GM23338 (cell line): Measurements from ENCODE around the gene ARID1B. TPM values are rescaled to one million over a fixed set of nuclear protein-coding genes. Genes with fewer than 3 reads are reported as not detected.

ENCODE experiments used
- ATAC-seq: fragments of 200-7000 bp; cut with Tn5 transposase; 3 replicates; pipeline ENCODE4 v1.9.1; 2020
- DNase-seq: peaks from one replicate; pipeline ENCODE4 v3.0.0-alpha.2; 2015; ENCODE audit warnings: low spot score
- H2AFZ ChIP-seq: fragments of 200-600 bp; sonication (generic); 2 replicates; pipeline ENCODE4 v1.8.0; 2016; ENCODE audit warnings: antibody characterized with exemption, mild to moderate bottlenecking, moderate library complexity
- H3F3A ChIP-seq: fragments of 200-600 bp; sonication (generic); replicated peaks from 2 replicates; pipeline ENCODE4 v1.8.0; 2017; ENCODE audit warnings: antibody characterized with exemption, mixed run types, low read depth
- H3K27ac ChIP-seq: fragments of 200-600 bp; sonication (generic); 2 replicates; pipeline ENCODE4 v1.6.1; 2016; ENCODE audit warnings: low read depth
- H3K27me3 ChIP-seq: fragments of 200-600 bp; sonication (generic); 2 replicates; pipeline ENCODE4 v1.8.0; 2016; ENCODE audit warnings: mild to moderate bottlenecking, mixed run types, moderate library complexity; ENCODE audit not compliant: insufficient read depth
- H3K36me3 ChIP-seq: fragments of 200-600 bp; sonication (generic); 2 replicates; pipeline ENCODE4 v1.8.0; 2016; ENCODE audit warnings: mild to moderate bottlenecking; ENCODE audit not compliant: insufficient read depth
- H3K4me1 ChIP-seq: fragments of 200-600 bp; sonication (generic); 2 replicates; pipeline ENCODE4 v1.8.0; 2016; ENCODE audit warnings: mild to moderate bottlenecking, moderate library complexity; ENCODE audit not compliant: insufficient read depth
- H3K4me2 ChIP-seq: fragments of 200-600 bp; sonication (generic); 2 replicates; pipeline ENCODE4 v1.7.1; 2017; ENCODE audit warnings: mixed run types
- H3K4me3 ChIP-seq: fragments of 200-600 bp; sonication (generic); 2 replicates; pipeline ENCODE4 v1.6.1; 2016; ENCODE audit warnings: mixed run types
- H3K79me2 ChIP-seq: fragments of 200-600 bp; sonication (generic); replicated peaks from 2 replicates; pipeline ENCODE4 v1.8.0; 2017; ENCODE audit warnings: mild to moderate bottlenecking; ENCODE audit not compliant: insufficient read depth
- H3K9me2 ChIP-seq: fragments of 200-600 bp; sonication (generic); 2 replicates; pipeline ENCODE4 v1.8.0; 2017; ENCODE audit not compliant: insufficient read depth
- H4K20me1 ChIP-seq: fragments of 200-600 bp; sonication (generic); replicated peaks from 2 replicates; pipeline ENCODE4 v1.8.0; 2017; ENCODE audit warnings: mild to moderate bottlenecking; ENCODE audit not compliant: insufficient read depth
- H3K27ac Mint-ChIP-seq: 2 replicates; pipeline ENCODE4 v1.8.0; 2020; ENCODE audit warnings: inconsistent platforms, mild to moderate bottlenecking, moderate library complexity, mixed read lengths
- H3K27me3 Mint-ChIP-seq: 3 replicates; pipeline ENCODE4 v1.8.0; 2022; ENCODE audit warnings: low read depth, mild to moderate bottlenecking, moderate library complexity, mixed read lengths, inconsistent platforms; ENCODE audit not compliant: insufficient read depth, poor library complexity
- H3K36me3 Mint-ChIP-seq: 3 replicates; pipeline ENCODE4 v1.8.0; 2021; ENCODE audit warnings: low read depth, mild to moderate bottlenecking, inconsistent platforms, moderate library complexity, mixed read lengths
- H3K4me1 Mint-ChIP-seq: 3 replicates; pipeline ENCODE4 v1.8.0; 2020; ENCODE audit warnings: mild to moderate bottlenecking, inconsistent platforms, mixed read lengths
- H3K4me3 Mint-ChIP-seq: 3 replicates; pipeline ENCODE4 v1.8.0; 2021; ENCODE audit warnings: moderate library complexity, mild to moderate bottlenecking, inconsistent platforms, mixed read lengths
- H3K9me3 Mint-ChIP-seq: 3 replicates; pipeline ENCODE4 v1.8.0; 2020; ENCODE audit warnings: moderate library complexity, mild to moderate bottlenecking, inconsistent platforms, mixed read lengths
- CREB1 ChIP-seq: fragments of 250-450 bp; sonication (Bioruptor Pico); IDR thresholded peaks from 2 replicates; pipeline ENCODE4 v1.5.0; 2020; ENCODE audit warnings: low read depth, mild to moderate bottlenecking, moderate library complexity
- CTCF ChIP-seq, 2 experiments: fragments of 200-600 bp in 1 of 2; sonication (generic) in 1 of 2; conservative IDR thresholded peaks; 2 replicates each; pipeline versions ENCODE4 v1.5.1 to v1.6.1; 2016 to 2017; ENCODE audit warnings: antibody characterized with exemption in 2 of 2, low read depth in 2 of 2, mild to moderate bottlenecking in 2 of 2, moderate library complexity in 1 of 2
- ETS1 ChIP-seq: IDR thresholded peaks from 2 replicates; pipeline ENCODE4 v1.6.1; 2016; ENCODE audit warnings: antibody characterized with exemption
- EZH2 ChIP-seq: fragments of 200-600 bp; sonication (generic); IDR thresholded peaks from one replicate; pipeline ENCODE4 v1.8.0; 2017; ENCODE audit warnings: antibody characterized with exemption, mild to moderate bottlenecking, low read depth; ENCODE audit not compliant: unreplicated experiment
- EZH2phosphoT487 ChIP-seq: fragments of 200-600 bp; sonication (generic); IDR thresholded peaks from one replicate; pipeline ENCODE4 v1.8.1; 2018; ENCODE audit warnings: antibody characterized with exemption; ENCODE audit not compliant: unreplicated experiment
- JUNB ChIP-seq: IDR thresholded peaks from one replicate; pipeline ENCODE4 v1.6.1; 2016; ENCODE audit warnings: antibody characterized with exemption; ENCODE audit not compliant: unreplicated experiment
- NANOG ChIP-seq: IDR thresholded peaks from 2 replicates; pipeline ENCODE4 v1.6.1; 2016; ENCODE audit warnings: antibody characterized with exemption, borderline replicate concordance
- POLR2AphosphoS5 ChIP-seq: IDR thresholded peaks from 2 replicates; pipeline ENCODE4 v1.6.1; 2016; ENCODE audit warnings: antibody characterized with exemption, low read depth
- REST ChIP-seq: IDR thresholded peaks from one replicate; pipeline ENCODE4 v1.6.1; 2018; ENCODE audit warnings: antibody characterized with exemption; ENCODE audit not compliant: unreplicated experiment
- STAT1 ChIP-seq: IDR thresholded peaks from one replicate; pipeline ENCODE4 v1.6.1; 2016; ENCODE audit warnings: antibody characterized with exemption; ENCODE audit not compliant: unreplicated experiment
- ZNF114 ChIP-seq: fragments of 250-450 bp; sonication (Bioruptor Pico); IDR thresholded peaks from 2 replicates; pipeline ENCODE4 v1.5.0; 2020; ENCODE audit warnings: mild to moderate bottlenecking, moderate library complexity
- ZNF331 ChIP-seq: fragments of 250-450 bp; sonication (Bioruptor Pico); IDR thresholded peaks from 2 replicates; pipeline ENCODE4 v1.5.0; 2020; ENCODE audit warnings: low read depth, mild to moderate bottlenecking, moderate library complexity
- ZNF462 ChIP-seq: fragments of 250-450 bp; sonication (Bioruptor Pico); IDR thresholded peaks from 2 replicates; pipeline ENCODE4 v1.5.0; 2020; ENCODE audit warnings: mild to moderate bottlenecking, moderate library complexity
- polyA plus RNA-seq: library from polyadenylated mRNA; unstranded; fragments of >200 nt; fragmentation: Nextera tagmentation; extraction: Ambion mirVana; gene quantifications from 2 replicates; pipeline ENCODE4 v1.2.1, GENCODE V29; 2016
- total RNA-seq: library from RNA; depleted of rRNA; stranded (reverse); fragments of >200 nt; shearing (Covaris generic); gene quantifications from 2 replicates; pipeline ENCODE4 v1.2.3, GENCODE V29; 2014

ARID1B gene
- total and polyA plus RNA-seq, 2 experiments from 2014 or later, result 59.3 to 72.2 TPM

GRCh38 chr6:156822747-156823206 lies 45.6 kb downstream of the ARID1B start:
- no peak overlapping the region for H3K4me3 Mint-ChIP-seq
- Histone ChIP-seq H3K4me1 (peaks cover 46% of the 10 kb centered on the region), H3K9me2 (no peaks in the 10 kb centered on the region), H2AFZ (no peak overlapping the region), H3K27me3 (no peaks in the 10 kb centered on the region), H3K4me3 (no peak overlapping the region), H3K36me3 (no peaks in the 10 kb centered on the region), H4K20me1 (peaks cover 84% of the 10 kb centered on the region), H3K27ac (no peak overlapping the region), H3K79me2 (peaks cover 100% of the 10 kb centered on the region), H3K4me2 (no peak overlapping the region), H3F3A (no peaks in the 10 kb centered on the region)
- no peak overlapping the region for H3K27ac Mint-ChIP-seq
- no peaks in the 10 kb centered on the region for H3K9me3 Mint-ChIP-seq
- DNase-seq, result no peak
- TF ChIP-seq CTCF (conservative IDR thresholded peaks at IDR 0.05; ENCODE audit: low read depth in 2 of 2), result no peak
- no peak for TF ChIP-seq POLR2AphosphoS5
- no peak for TF ChIP-seq ZNF114 (CRISPR knock-in tag)
- TF ChIP-seq REST, result no peak
- TF ChIP-seq CREB1 (CRISPR knock-in tag), result no peak
- TF ChIP-seq JUNB, result no peak
- no peak for TF ChIP-seq ETS1
- TF ChIP-seq ZNF462 (CRISPR knock-in tag), result no peak
- no peak for TF ChIP-seq STAT1
- no peak for TF ChIP-seq ZNF331 (CRISPR knock-in tag)
- no peak for TF ChIP-seq EZH2phosphoT487
- TF ChIP-seq EZH2, result no peak
- no peak for TF ChIP-seq NANOG
- no peaks in the 10 kb centered on the region for H3K36me3 Mint-ChIP-seq
- ATAC-seq, result no peak
- H3K4me1 Mint-ChIP-seq, result peaks cover 67% of the 10 kb centered on the region
- peaks cover 7% of the 10 kb centered on the region for H3K27me3 Mint-ChIP-seq
